Colon (tissue), 2 donors: Measurements from ENCODE around the gene PKN3.
"Not testable (repeated sequence)": the region's sequence is repeated elsewhere in the genome, so short reads cannot be mapped to it uniquely, and the experiment has no call there.

ENCODE experiments used
- FAIRE-seq: peaks from 2 replicates; lab custom pipeline; 2012; peaks lifted over from hg19 to GRCh38; lab: Jason Lieb, UNC
- donor health status: control.
- donor health status: control.

Gene PKN3

DNA sequence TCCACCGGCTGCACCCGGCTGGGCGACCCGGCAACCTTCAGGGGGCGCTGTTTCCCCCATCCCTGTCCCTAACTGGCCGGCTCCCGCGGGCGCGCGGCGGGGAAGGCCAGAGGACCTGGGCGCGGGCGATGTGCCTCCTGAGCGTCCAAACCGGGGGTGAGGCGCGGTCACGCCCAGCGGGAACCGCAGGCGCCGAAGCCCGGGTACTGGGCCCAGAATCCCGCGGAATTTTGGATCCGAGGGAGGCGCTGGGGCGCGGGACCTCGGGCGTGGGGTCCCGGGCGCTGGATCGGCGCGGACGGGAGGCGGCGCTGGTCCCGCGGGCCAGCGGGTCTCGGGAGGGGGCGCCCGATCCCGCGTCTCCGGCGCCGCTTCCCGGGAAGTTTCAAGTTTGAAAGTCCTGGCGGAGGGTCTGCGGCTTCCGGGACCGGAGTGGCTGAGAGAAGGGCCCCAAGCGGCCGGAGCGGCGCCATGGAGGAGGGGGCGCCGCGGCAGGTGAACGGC, at the start of gene PKN3:
PKN3 (plus strand) TSS at position 59 of the 504 bp plus-strand sequence; CDS start at position 472, 413 bp downstream.
- FAIRE-seq, result no peak

GRCh38 chr9:128653908-128654307, 48.4 kb upstream of the PKN3 start:
- no peak for FAIRE-seq

GRCh38 chr9:128654481-128654880, 47.8 kb upstream of the PKN3 start:
- FAIRE-seq, result no peak

DNA sequence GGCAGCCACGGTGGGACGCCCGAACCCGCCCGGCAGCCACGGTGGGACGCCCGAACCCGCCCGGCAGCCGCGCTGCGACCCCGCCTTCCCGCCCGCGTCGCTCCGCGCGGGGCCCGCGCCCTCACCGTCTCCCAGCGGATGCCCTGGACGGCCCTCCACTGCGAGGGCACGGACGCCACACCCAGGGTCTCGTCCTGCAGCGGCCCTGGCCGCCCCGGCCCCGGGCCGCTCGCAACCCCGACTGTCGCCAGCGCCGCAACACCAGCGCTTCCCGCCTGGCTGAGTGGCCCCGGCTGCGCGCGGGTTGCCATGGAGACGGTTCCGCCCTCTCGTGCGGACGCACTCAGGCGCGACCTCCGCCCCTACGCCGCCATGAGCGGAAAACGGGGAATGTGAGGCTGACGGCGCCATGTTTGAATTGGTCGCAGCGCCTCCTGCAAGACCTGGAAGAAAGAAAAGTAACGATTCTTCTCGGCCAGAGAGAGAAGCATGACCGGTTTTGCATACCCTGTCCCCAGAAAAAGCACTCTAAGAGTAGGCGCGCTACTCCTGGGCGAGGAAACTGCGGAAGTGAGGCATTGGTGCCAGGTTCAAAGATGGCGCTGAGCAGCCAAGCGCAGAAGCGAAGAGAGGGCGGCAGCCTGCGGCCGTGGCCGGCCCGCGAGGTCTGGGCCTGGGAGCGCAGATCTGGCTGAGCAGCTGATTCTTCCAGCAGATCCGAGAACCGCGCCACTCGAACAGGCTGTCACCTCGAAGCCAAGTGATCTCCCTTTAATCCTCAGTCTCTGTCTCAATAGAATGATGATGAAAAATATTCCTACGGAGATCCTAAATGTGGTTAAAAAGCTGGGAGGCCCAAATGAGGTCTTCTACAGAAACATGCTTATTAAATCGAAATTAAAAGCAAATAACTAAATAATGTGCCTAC, 45.6 kb upstream of the PKN3 start, which contains the start of gene DYNC2I2:
DYNC2I2 (minus strand) TSS at position 432 of the 928 bp plus-strand sequence; CDS start at position 311, 121 bp downstream.
- no peak for FAIRE-seq

GRCh38 chr9:128657344-128657704, 45.0 kb upstream of the PKN3 start:
- no peak for FAIRE-seq

DNA sequence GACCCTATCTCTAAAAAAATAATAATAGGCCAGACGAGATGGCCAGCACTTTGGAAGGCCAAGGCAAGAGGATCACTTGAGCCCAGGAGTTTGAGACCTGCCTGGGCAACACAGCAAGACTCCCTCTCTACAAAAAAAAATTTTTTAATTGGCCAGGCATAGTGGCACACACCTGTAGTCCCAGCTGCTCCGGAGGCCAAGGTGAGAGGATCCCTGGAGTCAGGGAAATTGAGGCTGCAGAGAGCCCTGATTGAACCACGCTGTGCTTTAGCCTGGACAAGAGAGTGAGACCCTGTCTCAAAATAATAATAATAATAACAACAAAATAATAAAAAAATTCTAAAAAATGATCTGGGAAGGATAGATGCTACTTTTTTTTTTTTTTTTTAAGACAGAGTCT, 44.5 kb upstream of the PKN3 start:
- FAIRE-seq, result no peak

DNA sequence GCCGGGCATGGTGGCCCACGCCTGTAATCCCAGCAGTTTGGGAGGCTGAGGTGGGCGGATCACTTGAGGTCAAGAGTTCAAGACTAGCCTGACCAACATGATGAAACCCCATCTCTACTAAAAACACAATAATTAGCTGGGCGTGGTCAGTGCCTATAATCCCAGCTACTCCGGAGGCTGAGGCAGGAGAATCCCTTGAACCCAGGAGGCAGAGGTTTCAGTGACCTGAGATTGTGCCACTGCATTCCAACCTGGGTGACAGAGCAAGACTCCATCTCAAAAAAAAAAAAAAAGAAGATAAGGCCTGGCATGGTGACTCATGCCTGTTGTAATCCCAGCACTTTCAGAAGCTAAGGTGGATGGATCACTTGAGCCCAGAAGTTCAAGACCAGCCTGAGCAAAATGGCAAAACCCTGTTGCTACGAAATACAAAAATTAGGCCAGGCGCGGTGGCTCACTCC, 35.8 kb upstream of the PKN3 start:
- FAIRE-seq, result not testable (repeated sequence)

GRCh38 chr9:128669786-128670185, 32.5 kb upstream of the PKN3 start:
- no peak for FAIRE-seq

DNA sequence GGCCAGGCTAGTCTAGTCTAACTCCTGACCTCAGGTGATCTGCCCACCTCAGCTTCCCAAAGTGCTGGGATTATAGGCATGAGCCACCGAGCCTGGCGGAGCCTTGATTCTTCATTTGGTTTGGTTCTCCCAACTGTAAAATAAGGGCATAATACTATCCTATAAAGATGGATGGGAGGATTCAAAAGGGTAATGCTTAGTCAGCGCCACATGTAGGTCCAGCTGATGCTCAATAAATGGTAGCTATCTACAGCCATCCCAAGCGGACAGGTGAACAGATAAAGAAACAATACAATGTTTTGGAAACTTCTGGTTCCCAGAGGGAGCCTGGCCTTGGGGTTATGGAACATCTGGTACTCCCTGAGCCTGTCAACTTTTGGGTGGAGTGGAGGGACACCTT, 26.9 kb upstream of the PKN3 start:
- FAIRE-seq, result no peak

DNA sequence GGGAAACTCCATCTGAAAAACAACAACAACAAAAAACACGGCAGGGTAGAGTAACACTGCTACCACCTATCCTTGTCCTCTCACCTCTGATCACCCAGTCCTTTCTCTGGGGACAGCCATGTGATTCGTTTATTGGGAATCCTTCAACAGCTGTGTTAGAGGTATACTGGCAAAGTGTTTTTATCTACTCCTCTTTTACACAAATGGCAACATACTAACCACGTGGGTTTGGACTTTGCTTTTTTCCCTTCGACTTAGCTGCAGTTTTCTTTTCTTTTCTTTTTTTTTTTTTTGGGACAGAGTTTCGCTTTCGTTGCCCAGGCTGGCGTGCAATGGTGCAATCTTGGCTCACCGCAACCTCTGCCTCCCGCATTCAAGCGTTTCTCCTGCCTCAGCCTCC, 24.5 kb upstream of the PKN3 start:
- no peak for FAIRE-seq

GRCh38 chr9:128683340-128684064, 18.8 kb upstream of the PKN3 start:
- no peak for FAIRE-seq

- FAIRE-seq, result no peak
These were observed 18.3 kb upstream of the PKN3 start for GRCh38 chr9:128684065-128684324.

GRCh38 chr9:128684325-128685199, 17.7 kb upstream of the PKN3 start:
- no peak for FAIRE-seq

- no peak for FAIRE-seq
These were observed 16.4 kb upstream of the PKN3 start for GRCh38 chr9:128685636-128686489.

GRCh38 chr9:128687453-128687852, 14.8 kb upstream of the PKN3 start:
- FAIRE-seq, result no peak

DNA sequence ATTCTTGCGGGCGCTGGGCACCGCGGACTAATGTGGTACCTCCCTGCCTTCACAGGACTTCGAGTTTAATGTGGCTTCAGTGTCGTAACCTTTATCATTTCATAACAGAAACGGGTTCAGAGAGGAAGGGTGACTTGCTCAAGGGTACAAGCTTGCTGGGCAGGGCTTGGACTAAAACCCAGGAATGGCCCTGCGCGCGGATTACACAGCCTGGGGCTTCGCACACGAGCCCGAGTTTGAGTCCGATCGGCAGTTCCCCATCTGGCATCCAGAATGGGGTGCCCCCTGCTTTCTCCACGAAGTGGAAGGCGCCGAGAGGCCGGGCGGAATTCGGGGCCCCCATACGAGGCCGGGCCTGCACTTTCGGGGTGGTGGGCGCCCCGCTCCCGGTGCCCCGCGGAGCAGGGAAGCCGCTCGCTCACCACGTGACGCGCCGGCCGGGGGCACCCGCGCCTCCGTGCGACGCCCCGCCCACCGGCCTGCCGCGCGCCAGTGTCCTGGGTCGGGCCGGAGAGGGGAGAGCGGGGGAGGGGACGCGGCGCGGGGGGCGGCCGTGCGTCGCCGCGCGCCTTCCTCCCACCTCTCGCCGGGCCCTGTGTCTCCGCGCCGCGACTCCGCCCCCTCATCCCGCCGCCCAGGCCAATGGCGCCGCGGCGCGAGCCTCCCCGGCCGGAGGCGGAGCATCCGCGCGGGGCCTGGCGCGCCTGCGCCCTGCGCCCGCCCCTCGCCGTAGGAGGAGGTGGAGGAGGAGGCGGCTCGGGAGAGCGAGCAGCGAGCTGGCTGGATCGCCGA, 13.6 kb upstream of the PKN3 start, which contains the start of gene SET:
SET (plus strand) TSS at position 722 of the 792 bp plus-strand sequence. CDS start 361 bp downstream, outside the sequence.
- no peak for FAIRE-seq

DNA sequence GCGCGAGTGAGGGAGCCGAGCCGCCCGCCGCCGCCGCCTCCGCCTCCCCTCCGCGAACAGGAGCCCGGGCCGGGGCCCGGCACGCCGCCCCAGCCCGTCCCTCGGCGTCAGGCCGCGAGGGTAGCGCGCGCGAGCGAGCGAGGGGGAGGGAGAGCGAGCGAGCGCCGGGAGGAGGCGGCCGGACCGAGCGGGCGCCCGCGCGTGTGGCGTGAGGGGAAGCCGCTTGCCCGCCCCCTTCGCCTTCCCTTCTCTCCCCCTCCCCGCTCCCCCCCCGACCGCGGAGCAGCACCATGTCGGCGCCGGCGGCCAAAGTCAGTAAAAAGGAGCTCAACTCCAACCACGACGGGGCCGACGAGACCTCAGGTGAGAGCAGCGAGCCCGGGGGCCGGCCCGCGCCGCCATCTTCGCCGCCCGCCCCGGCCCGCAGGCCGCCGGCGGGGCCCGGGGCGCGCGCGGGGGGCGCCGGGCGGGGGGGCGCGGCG, 13.0 kb upstream of the PKN3 start:
- FAIRE-seq, result no peak

- no peak for FAIRE-seq
These were observed 12.3 kb upstream of the PKN3 start for GRCh38 chr9:128689820-128690683.

- FAIRE-seq, result no peak
These were observed 11.6 kb upstream of the PKN3 start for GRCh38 chr9:128690684-128691034.
